ENCODE results near the gene NKRF. TPM values are rescaled to one million over a fixed set of nuclear protein-coding genes. Genes with fewer than 3 reads are reported as not detected.

NKRF gene
- total RNA-seq, 1 experiment from 2014 or later: 9.1 TPM

GRCh38 chrX:119552508-119552907 is 53.7 kb downstream of the NKRF start:
- no peaks in the 10 kb centered on the region for H3F3A ChIP-seq (ENCODE audit: low read length, unreplicated experiment)
- intact Hi-C loops (cut with micrococcal nuclease): no loop called here
- H3K9me2 ChIP-seq (replicated peaks; ENCODE audit: low read length): no peaks in the 10 kb centered on the region
- H2AFZ ChIP-seq (ENCODE audit: low read length): no peak overlapping the region
- H3K9me3 ChIP-seq (ENCODE audit: low read length): no peaks in the 10 kb centered on the region
- H3K27ac ChIP-seq (ENCODE audit: low read length): peak overlapping the region; percentile 46
- peak overlapping the region; percentile 44 for H3K4me2 ChIP-seq (ENCODE audit: low read length)
- ATAC-seq (peak; percentile 85), DNase-seq (peak; percentile 83)
- H3K36me3 ChIP-seq (ENCODE audit: low read depth, low read length): peaks cover 22% of the 10 kb centered on the region
- ChIA-PET POLR2A (ENCODE audit: unreplicated experiment) (no interaction called here), CTCF (interaction anchor here (0.6 kb wide), 1 partner anchor 53 kb away, joined by 4 read pairs; no protein-coding TSS in a partner anchor)
- peaks cover 5% of the 10 kb centered on the region; the same call in 1 of the 2 replicates for H3K4me1 ChIP-seq (ENCODE audit: insufficient read depth, low read length)
- H3K4me3 ChIP-seq (ENCODE audit: low read length): no peak overlapping the region
- H3K27me3 ChIP-seq (ENCODE audit: low read length): no peaks in the 10 kb centered on the region
- H3K9ac ChIP-seq (ENCODE audit: low read length): no peak overlapping the region
- BruUV-seq (replicated peaks): no TSS peak
- H4K20me1 ChIP-seq (ENCODE audit: low read length): no peaks in the 10 kb centered on the region
- TF ChIP-seq, protein P1, sequence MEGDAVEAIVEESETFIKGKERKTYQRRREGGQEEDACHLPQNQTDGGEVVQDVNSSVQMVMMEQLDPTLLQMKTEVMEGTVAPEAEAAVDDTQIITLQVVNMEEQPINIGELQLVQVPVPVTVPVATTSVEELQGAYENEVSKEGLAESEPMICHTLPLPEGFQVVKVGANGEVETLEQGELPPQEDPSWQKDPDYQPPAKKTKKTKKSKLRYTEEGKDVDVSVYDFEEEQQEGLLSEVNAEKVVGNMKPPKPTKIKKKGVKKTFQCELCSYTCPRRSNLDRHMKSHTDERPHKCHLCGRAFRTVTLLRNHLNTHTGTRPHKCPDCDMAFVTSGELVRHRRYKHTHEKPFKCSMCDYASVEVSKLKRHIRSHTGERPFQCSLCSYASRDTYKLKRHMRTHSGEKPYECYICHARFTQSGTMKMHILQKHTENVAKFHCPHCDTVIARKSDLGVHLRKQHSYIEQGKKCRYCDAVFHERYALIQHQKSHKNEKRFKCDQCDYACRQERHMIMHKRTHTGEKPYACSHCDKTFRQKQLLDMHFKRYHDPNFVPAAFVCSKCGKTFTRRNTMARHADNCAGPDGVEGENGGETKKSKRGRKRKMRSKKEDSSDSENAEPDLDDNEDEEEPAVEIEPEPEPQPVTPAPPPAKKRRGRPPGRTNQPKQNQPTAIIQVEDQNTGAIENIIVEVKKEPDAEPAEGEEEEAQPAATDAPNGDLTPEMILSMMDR (conservative IDR thresholded peaks at IDR 0.05; ENCODE audit: low read depth, low read length): no peak
- no peak for TF ChIP-seq EZH2 (IDR thresholded peaks at IDR 0.05; ENCODE audit: low read length, unreplicated experiment)
- H3K79me2 ChIP-seq (ENCODE audit: low read length): peaks cover 57% of the 10 kb centered on the region

DNA sequence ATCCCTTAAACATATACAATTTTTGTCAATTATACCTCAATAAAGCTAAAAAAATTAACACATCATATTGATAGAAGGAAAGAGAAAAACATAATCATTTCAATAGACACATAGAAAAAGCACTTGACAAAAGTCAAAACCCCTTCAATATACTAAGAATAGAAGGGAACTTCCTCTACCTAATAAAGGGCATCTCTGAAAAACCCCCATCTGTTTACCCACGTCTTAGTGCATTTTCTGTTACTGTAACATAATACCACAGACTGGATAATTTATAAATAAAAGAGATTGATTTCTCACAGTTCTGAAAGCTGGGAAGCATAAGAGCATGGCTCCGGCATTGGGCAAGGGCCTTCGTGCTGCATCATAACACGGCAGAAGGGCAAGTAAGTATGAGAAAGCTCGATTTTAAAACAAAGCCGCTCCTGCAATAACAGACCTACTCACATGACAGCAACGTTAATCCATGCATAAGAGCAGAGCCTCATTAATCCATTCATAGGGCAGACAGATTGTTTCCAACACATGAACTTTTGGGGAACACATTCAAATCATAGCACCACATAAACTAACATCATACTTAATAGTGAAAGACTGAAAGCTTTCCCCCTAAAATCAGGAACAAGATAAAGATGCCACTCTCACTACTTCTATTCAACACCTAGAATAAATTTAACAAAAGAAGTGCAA is 56.8 kb downstream of the NKRF start:
- POLR2A ChIA-PET (ENCODE audit: unreplicated experiment): no interaction called here

DNA sequence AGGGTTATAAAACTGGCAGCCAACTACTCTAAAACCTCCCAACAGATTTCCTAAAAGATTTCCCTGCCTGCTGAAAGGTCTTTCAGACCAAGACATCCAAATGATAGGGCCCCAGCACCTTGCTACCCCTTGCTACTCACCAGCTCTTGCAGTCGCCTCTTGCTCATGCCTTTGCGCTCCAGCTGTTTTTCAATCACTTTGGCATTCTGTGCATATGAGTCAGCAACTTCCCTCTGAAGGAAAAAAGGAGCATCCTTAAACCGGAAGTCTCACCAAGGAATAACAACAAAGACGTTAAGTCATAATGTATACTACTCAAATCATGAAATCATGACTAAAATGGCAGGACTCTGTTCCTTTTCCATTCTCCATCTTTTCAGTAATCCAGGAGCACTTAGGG is 65.0 kb downstream of the NKRF start:
- BruUV-seq (replicated peaks): no TSS peak
- Histone ChIP-seq H3K27ac (ENCODE audit: low read length) (no peak overlapping the region), H3K4me3 (ENCODE audit: low read length) (no peak overlapping the region), H3K9me3 (ENCODE audit: low read length) (no peaks in the 10 kb centered on the region), H3K4me2 (ENCODE audit: low read length) (no peak overlapping the region), H3K79me2 (ENCODE audit: low read length) (no peaks in the 10 kb centered on the region), H4K20me1 (ENCODE audit: low read length) (no peaks in the 10 kb centered on the region), H3K27me3 (ENCODE audit: low read length) (no peaks in the 10 kb centered on the region), H3K9me2 (replicated peaks; ENCODE audit: low read length) (no peaks in the 10 kb centered on the region), H2AFZ (ENCODE audit: low read length) (no peak overlapping the region), H3K9ac (ENCODE audit: low read length) (no peak overlapping the region), H3K36me3 (ENCODE audit: low read depth, low read length) (peaks cover 4% of the 10 kb centered on the region), H3K4me1 (ENCODE audit: insufficient read depth, low read length) (no peaks in the 10 kb centered on the region), H3F3A (ENCODE audit: low read length, unreplicated experiment) (no peaks in the 10 kb centered on the region)
- POLR2A ChIA-PET (ENCODE audit: unreplicated experiment): no interaction called here
- TF ChIP-seq EZH2phosphoT487 (IDR thresholded peaks at IDR 0.05; ENCODE audit: borderline replicate concordance, low read length) (no peak), EZH2 (IDR thresholded peaks at IDR 0.05; ENCODE audit: low read length, unreplicated experiment) (no peak)
- TF ChIP-seq, protein P1 (conservative IDR thresholded peaks at IDR 0.05; ENCODE audit: low read depth, low read length): no peak
- peak; percentile 59 for ATAC-seq
- peak; percentile 71 for DNase-seq
- CTCF ChIA-PET: no interaction called here
- intact Hi-C loops (cut with micrococcal nuclease): no loop called here

More for the DNA sequence above, 56.8 kb downstream of the NKRF start:
- intact Hi-C loops (cut with micrococcal nuclease): no loop called here
- no peaks in the 10 kb centered on the region for H3K9me2 ChIP-seq (replicated peaks; ENCODE audit: low read length)
- H3K4me1 ChIP-seq (ENCODE audit: insufficient read depth, low read length): peaks cover 5% of the 10 kb centered on the region; the same call in 1 of the 2 replicates
- H3K4me3 ChIP-seq (ENCODE audit: low read length): no peak overlapping the region
- H3F3A ChIP-seq (ENCODE audit: low read length, unreplicated experiment): no peaks in the 10 kb centered on the region
- no TSS peak for BruUV-seq (replicated peaks)
- H4K20me1 ChIP-seq (ENCODE audit: low read length): no peaks in the 10 kb centered on the region
- peaks cover 51% of the 10 kb centered on the region for H3K79me2 ChIP-seq (ENCODE audit: low read length)
- ATAC-seq (no peak), DNase-seq (no peak)
- no peak overlapping the region for H3K4me2 ChIP-seq (ENCODE audit: low read length)
- no peak for TF ChIP-seq EZH2 (IDR thresholded peaks at IDR 0.05; ENCODE audit: low read length, unreplicated experiment)
- TF ChIP-seq, protein P1 (conservative IDR thresholded peaks at IDR 0.05; ENCODE audit: low read depth, low read length): no peak
- TF ChIP-seq EZH2phosphoT487 (IDR thresholded peaks at IDR 0.05; ENCODE audit: borderline replicate concordance, low read length): no peak
- peaks cover 7% of the 10 kb centered on the region for H3K36me3 ChIP-seq (ENCODE audit: low read depth, low read length)
- H2AFZ ChIP-seq (ENCODE audit: low read length): no peak overlapping the region
- H3K27me3 ChIP-seq (ENCODE audit: low read length): no peaks in the 10 kb centered on the region
- no peak overlapping the region for H3K9ac ChIP-seq (ENCODE audit: low read length)
- CTCF ChIA-PET: no interaction called here
- no peak overlapping the region for H3K27ac ChIP-seq (ENCODE audit: low read length)
- no peaks in the 10 kb centered on the region for H3K9me3 ChIP-seq (ENCODE audit: low read length)

Data from PC-3 (cell line).